GM21390 (cell line): ENCODE results near the gene SLC22A14.
"Not testable (repeated sequence)": the region's sequence is repeated elsewhere in the genome, so short reads cannot be mapped to it uniquely, and the experiment has no call there.

Experiments
- ATAC-seq: cut with Tn5 transposase; IDR thresholded peaks from one replicate; pipeline ENCODE4 v1.9.1; 2021; ENCODE audit not compliant: unreplicated experiment

The SLC22A14 gene

GRCh38 chr3:38312356-38312755 is 30.3 kb downstream of the SLC22A14 start:
- ATAC-seq: no peak

GRCh38 chr3:38313263-38313662 is 31.2 kb downstream of the SLC22A14 start:
- no peak for ATAC-seq

GRCh38 chr3:38313695-38314094 is 31.6 kb downstream of the SLC22A14 start:
- ATAC-seq: no peak

DNA sequence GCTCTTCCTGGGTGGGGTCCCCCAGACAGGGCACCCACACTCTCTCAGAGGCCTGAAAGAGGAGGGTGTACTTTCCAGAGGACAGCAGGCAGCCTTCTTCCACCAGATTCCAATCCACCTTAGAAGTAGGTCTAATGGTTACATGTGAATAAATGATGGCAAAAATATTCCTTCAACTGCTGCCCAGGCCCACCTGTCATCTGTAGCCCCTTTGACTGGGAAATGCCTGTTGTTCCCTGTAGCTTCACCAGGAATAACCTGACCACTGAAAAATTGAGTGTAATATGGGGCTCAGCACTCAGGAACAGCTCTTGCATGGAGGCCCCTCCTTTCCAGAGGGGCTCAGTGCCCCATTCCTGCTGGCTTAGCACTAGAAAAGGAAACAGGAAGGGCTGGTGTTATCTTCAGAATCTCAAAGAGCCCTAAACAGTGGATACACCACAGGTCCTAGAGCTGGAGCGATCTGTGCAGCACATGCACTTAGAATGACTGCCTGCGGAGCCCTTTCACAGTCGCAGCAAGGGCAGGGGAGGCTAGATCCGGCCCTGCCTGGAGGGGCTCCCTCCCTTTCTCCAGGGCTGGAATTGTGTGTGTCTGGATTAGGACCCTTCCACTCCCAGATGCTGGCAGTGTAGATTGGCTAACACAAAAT is 32.1 kb downstream of the SLC22A14 start:
- no peak for ATAC-seq

DNA sequence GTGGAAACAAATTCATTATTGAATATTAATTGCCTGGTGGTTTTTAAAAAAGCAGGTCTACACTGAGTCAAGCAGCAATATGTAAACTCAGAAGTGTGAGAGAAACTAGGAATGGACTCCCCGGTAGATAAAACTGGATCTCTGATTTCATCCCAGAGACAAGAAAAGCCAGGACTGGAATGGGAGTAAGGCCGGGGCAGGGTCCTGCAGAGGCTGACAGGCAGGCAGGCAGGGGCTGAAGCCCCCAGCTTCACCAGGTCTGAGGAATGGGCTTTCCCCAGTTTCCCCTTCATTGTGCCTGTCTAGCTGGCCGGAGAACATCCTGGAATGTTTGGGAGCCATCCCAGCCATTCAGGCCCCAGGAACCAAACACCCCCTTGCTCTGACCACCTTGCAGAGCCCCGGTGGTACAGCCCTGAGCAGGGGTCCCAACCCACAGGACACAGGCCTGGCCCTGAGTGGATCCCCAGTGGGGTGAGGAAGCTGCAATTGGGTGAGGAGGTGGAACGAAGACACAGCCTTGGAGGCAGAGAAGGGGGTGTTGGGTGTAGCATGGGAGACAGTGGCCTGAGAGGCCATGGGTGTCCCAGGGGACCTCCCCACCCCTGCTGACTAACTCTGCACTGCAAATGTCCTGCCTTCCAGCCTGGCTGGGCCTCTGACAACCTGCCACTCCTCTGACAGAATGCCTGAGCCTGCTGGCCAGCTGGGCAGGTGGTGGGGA is 32.8 kb downstream of the SLC22A14 start:
- ATAC-seq: no peak

DNA sequence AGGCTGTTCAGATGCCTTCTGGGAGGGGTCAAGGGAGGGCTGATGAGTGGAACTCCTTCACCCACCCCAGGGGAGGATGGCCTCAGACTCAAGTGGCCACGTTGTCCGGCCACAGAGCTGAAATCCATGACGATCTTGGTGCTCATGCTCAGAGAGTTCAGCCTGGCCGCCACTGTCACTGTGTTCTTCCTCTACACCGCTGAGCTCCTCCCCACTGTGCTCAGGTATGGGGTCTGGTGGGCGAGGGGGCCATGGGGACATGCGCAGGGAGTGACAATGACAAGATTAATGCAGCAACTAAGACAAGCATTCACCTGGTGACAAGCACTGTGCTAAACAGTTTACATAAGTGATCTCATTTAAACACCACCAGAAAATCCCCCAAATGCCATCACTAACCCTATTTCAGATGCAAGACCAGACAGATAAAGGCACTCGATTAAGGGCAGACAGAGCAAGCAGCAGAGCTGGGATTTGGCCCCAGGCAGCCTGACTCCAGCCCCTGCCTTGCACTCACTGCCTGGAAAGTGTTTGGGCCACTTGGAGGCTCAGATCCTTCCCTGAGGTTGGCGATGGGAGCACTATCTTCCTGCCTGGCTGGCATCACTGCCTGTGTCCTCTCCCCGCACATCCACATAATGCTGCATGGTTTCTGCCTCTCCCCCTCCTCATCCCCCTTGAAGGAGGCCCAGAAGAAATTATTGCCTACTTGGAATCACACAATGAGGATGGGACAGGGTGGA is 33.6 kb downstream of the SLC22A14 start:
- ATAC-seq: no peak

DNA sequence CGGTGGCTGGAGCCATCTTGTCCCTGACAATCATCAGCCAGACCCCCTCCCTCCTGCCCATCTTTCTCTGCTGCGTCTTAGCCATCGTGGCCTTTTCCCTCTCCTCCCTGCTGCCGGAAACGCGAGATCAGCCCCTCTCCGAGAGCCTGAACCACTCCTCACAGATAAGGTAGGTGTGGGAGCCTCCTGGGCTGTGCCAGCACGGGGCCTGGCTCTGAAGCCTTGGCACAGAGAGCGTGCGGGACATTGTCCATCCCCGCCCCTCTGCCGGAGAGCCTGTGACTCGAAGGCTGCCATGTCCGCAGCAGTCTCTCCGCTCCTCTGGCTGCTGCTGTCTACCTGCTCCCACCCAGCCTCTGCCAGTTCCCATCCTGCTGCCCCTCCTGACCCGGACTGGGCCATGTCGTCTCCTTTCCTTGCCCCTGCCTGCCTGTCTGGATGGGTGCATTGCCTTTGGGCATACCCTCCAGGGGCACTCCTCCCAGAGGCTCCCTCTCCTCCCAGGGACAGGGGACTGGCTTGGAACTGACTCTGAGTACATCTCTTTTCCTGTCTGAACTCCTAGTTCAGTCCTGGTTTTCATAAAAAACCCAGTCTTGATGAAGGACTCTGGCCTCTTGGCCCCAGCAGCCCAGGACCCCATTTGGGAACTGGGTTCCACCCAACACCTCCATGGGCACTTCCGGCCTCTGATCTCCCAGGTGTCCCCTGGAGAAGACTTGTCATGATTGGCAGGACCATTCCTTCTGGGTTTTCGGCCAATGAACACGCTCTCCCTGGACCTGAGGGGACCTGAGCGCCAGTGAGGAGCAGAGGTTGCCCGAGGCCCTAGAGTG is 34.5 kb downstream of the SLC22A14 start:
- no peak for ATAC-seq

- ATAC-seq: no peak
Measured at GRCh38 chr3:38317192-38317759, 35.2 kb downstream of the SLC22A14 start.

DNA sequence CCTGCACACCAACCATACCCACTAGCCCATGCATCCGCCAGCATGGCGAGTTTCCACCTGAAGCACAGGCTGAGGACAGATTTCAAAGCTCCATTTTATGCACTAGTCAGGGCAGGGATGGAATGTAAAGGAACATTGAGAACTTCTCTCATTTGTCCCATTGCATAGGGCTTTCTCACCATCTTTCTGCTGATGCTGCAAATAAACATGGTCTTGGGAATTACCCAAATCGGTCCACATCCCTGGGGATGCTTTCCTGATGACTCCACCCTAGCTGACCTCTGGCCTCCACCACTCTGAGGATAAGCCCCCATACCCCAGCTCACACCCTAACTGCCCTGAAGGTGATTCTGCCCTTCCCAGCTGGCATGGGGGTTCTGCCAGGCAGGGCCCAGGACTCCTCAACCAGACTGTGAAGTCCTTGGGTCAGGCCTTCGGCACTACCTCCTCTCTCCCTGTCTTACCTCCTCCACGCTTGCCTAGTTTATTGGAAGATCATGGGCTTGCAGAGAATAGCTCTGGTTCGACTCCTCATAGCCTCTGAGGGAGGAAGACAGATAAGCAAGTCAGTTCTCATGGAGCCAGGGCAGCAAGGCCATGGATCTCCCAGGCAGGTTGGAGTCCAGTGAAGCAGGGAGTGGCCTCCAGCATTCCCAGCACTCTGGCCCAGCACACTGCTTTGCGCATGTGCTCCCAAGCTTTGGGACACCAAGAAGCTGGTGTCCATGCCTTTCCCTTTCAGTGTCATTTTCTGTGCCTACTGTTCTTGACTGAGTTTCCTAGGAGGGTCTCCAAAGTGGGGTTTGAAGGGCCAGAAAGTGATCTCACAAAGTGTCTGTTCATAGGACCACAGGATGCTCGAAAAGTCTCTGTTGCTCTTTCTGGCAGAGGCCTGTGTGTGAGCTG is 36.9 kb downstream of the SLC22A14 start:
- no peak for ATAC-seq

GRCh38 chr3:38320638-38321037 is 38.5 kb downstream of the SLC22A14 start:
- ATAC-seq: not testable (repeated sequence)

DNA sequence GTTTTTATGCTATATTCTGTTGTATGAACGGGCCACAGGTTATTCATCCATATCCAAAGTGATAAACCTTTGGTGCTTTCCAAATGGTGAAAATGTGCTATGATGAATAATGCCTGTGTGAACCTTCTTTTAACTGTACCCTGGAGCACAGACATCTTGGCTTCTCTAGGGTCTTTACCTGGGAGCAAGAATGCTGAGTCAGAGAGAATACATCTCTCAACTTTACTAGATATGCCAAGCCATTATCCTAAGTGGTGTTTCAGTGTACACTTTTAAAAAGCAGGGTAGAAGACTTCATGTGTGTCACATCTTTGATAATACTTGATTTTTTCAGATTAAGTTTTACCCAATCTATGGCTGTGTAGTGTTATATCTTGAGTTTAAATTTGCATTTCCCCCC is 41.0 kb downstream of the SLC22A14 start:
- no peak for ATAC-seq

DNA sequence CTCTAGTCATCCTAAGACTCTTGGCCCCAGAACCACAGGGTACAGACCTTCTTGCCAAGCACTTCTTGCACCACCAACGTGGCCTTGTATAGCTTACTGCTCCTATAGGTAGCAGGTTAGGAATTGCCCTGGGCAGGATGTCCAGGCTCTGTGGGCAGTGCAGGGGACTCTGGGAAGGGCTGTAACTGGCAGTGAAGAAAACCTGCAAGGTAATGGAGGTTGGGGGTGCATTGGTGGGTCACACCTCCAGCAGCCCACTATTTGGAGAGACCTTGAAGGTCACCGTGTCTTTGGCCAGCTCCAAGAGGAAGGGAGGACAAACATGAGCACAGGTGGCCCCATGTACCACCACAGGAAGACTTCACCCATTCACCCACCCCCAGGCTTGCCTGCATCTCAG is 43.2 kb downstream of the SLC22A14 start:
- no peak for ATAC-seq

DNA sequence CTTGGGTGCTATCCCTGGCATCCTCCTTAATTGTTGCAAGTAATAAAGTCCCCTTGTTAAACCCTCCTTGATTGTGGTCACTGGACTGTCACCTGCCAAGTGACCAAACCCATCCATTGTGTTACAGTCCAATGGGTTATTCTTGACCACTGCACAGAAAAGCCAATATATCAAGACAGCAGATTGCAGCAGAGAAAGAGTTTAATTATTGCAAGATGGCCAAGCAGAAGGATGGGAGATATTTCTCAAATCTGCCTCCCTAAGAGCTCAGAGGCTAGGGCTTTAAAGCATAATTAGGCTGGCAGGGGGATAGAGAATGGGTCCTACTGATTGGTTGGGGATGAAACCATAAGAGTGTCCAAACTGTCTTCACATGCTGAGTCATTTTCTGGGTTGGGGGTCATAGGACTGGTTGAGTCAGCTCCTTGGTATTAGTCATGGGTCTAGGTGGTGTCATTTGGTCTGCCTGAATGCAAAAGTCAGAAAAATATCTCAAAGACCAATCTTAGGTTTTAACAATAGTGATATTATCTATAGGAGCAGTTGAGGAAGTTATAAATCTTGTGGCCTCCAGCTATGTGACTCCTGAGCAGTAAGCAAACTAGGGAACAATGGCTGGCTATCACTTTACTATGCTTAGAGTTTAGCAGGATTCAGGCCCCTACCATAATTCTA is 45.4 kb downstream of the SLC22A14 start:
- ATAC-seq: no peak

- ATAC-seq: no peak
Measured at GRCh38 chr3:38331257-38332022, 49.3 kb downstream of the SLC22A14 start.

GRCh38 chr3:38332201-38332600 is 50.1 kb downstream of the SLC22A14 start:
- ATAC-seq: no peak

DNA sequence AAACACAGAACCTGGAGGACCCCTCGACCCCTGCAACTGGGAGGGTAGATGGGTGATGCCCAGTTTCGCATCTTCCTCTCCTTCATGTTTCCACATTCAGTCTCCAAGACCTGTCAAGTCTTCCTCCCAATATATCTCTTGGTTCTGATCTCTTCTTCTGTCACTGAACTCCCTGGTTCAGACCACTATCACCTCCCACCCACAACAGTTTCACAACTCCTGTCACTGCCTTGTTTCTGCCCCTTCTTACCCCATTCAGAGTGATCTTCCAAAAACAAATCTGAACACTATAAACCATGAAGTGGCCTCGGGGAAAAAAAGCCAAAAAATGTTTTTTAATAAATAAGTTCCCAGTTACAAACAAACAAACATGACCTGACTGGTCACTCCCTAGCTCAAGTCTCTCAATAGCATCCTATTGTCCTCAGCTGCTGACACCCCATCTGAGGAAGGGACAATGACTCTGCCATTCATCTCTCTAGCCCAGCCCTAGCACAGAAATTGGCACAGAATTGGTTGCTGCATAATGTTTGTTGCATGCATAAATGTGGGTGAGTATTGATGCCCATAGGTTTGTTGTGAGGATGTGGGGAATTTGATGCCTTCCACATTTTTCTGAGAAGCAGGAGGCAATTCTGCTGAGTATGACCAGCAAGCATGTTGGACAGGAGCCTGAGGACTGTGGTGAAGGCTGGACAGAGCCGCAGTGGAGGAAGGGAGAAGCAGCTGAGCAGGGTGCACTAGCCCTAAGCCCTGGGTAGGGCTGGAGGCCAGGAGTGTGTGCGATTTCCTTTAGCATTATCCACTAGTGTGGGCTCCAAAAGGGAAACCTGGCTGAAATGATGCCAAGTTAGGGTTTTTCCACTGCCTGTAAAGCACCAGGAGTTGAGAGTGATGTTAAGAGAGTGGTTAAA is 52.3 kb downstream of the SLC22A14 start:
- ATAC-seq: no peak

DNA sequence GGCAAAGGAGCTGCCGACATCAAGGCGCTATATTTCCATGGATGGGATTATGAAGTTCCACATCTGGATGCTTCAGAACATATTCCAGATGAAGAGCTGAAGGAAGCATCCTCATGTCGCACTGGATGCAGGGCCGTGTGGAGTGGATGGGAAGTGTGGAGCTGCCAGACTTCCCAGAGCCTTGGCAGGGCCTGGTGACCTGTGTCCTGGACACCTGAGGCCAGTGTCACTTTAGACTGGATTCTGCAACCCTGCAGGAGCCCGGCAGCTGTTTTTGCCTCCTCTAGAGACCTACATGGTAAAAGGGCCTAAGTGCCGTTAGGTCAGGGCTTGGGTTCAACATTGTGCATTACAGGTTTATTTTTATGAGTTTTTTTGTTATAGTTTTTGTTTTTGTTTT is 53.2 kb downstream of the SLC22A14 start:
- ATAC-seq: no peak
